Measurements from ENCODE around the gene PPIH. TPM values are rescaled to one million over a fixed set of nuclear protein-coding genes. Genes with fewer than 3 reads are reported as not detected.
"Not testable (repeated sequence)": the region's sequence is repeated elsewhere in the genome, so short reads cannot be mapped to it uniquely, and the experiment has no call there.

The PPIH gene
- 41.7 and 59.0 TPM in 2 replicates for total RNA-seq
- polyA plus RNA-seq, result 43.7 and 54.6 TPM in 2 replicates

DNA sequence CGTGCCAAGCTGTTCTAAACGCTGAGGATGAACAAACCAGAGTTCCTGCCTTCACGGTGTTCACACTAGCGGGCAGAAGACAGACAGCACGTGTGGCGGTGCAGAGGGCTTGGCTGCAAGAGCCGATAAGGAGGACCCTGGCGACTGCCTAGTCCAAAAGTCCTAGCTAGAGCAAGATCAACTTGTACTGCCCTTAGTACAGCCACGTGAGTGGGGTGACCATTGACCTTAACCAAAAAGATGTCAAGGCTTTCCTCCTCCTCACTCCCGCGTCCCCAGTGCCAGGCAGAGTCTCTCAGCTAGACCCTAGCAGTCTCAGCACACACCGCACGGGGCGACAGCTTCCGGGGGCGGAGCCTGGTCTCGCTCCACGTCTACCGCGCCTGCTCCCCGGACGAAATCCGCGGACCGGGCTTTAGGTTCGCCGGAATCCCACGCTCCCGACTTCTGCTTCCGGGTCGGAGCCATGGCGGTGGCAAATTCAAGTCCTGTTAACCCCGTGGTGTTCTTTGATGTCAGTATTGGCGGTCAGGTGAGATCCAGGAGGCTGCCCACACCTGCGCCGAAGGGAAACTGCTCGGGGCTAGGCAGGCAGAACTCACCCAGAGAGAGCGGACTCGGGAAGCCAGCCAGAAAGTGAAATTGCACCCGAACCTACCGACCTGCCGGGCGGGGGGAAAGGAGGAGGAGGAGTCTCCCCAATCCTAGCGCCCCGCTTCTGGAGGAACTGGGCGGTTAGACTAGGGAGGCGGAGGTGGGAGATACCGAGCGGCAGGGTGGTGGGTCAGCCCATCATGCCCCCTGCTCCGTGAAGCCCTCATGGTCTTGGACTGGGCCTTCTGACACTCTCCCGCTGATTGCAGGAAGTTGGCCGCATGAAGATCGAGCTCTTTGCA lies at the start of gene PPIH:
TSS of gene PPIH (plus strand) at position 443 of the 896 bp plus-strand sequence. CDS start at position 467, 24 bp downstream.
- DNase-seq (ENCODE audit: low read depth in 1 of 2, low spot score in 1 of 2), result peak; percentile 93 to 97
- H3K27ac ChIP-seq, result peak within 1 kb of the TSS; percentile 83
- peaks cover 11% of the 10 kb centered on the region for H3K27me3 ChIP-seq
- peak within 1 kb of the TSS; percentile 70 for H3K4me3 ChIP-seq
- peaks cover 7% of the 10 kb centered on the region for H3K4me1 ChIP-seq (ENCODE audit: low read depth)
- TF ChIP-seq, protein P1, sequence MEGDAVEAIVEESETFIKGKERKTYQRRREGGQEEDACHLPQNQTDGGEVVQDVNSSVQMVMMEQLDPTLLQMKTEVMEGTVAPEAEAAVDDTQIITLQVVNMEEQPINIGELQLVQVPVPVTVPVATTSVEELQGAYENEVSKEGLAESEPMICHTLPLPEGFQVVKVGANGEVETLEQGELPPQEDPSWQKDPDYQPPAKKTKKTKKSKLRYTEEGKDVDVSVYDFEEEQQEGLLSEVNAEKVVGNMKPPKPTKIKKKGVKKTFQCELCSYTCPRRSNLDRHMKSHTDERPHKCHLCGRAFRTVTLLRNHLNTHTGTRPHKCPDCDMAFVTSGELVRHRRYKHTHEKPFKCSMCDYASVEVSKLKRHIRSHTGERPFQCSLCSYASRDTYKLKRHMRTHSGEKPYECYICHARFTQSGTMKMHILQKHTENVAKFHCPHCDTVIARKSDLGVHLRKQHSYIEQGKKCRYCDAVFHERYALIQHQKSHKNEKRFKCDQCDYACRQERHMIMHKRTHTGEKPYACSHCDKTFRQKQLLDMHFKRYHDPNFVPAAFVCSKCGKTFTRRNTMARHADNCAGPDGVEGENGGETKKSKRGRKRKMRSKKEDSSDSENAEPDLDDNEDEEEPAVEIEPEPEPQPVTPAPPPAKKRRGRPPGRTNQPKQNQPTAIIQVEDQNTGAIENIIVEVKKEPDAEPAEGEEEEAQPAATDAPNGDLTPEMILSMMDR (IDR thresholded peaks at IDR 0.05; ENCODE audit: low read depth, low read length), result no peak
- H3K36me3 ChIP-seq, result peaks cover 3% of the 10 kb centered on the region
- H3K9me3 ChIP-seq (ENCODE audit: low read depth), result no peaks in the 10 kb centered on the region

- H3K27ac ChIP-seq, result no peak overlapping the region
- TF ChIP-seq, protein P1 (IDR thresholded peaks at IDR 0.05; ENCODE audit: low read depth, low read length), result no peak
- DNase-seq (ENCODE audit: low read depth in 1 of 2, low spot score in 1 of 2), result no peak
- H3K27me3 ChIP-seq, result no peaks in the 10 kb centered on the region
- no peak overlapping the region for H3K4me3 ChIP-seq
- no peaks in the 10 kb centered on the region for H3K4me1 ChIP-seq (ENCODE audit: low read depth)
- H3K36me3 ChIP-seq, result no peaks in the 10 kb centered on the region
- no peaks in the 10 kb centered on the region for H3K9me3 ChIP-seq (ENCODE audit: low read depth)
These were observed 44.5 kb upstream of the PPIH start for GRCh38 chr1:42613803-42614131.

- no peak overlapping the region for H3K27ac ChIP-seq
- H3K4me1 ChIP-seq (ENCODE audit: low read depth), result no peaks in the 10 kb centered on the region
- no peak overlapping the region for H3K4me3 ChIP-seq
- no peaks in the 10 kb centered on the region for H3K36me3 ChIP-seq
- peaks cover 5% of the 10 kb centered on the region for H3K27me3 ChIP-seq
- TF ChIP-seq, protein P1 (IDR thresholded peaks at IDR 0.05; ENCODE audit: low read depth, low read length), result no peak
- no peaks in the 10 kb centered on the region for H3K9me3 ChIP-seq (ENCODE audit: low read depth)
- DNase-seq (ENCODE audit: low read depth in 1 of 2, low spot score in 1 of 2), result no peak
These were observed 39.4 kb upstream of the PPIH start for GRCh38 chr1:42618866-42619265.

- no peak overlapping the region for H3K27ac ChIP-seq
- DNase-seq (ENCODE audit: low read depth in 1 of 2, low spot score in 1 of 2), result no peak
- H3K9me3 ChIP-seq (ENCODE audit: low read depth), result no peaks in the 10 kb centered on the region
- H3K4me1 ChIP-seq (ENCODE audit: low read depth), result no peaks in the 10 kb centered on the region
- TF ChIP-seq, protein P1 (IDR thresholded peaks at IDR 0.05; ENCODE audit: low read depth, low read length), result no peak
- H3K4me3 ChIP-seq, result no peak overlapping the region
- H3K27me3 ChIP-seq, result peaks cover 5% of the 10 kb centered on the region
- H3K36me3 ChIP-seq, result no peaks in the 10 kb centered on the region
These were observed 37.9 kb upstream of the PPIH start for GRCh38 chr1:42620307-42620706.

GRCh38 chr1:42621180-42621579 lies 37.0 kb upstream of the PPIH start:
- not testable (repeated sequence) for H3K27ac ChIP-seq; DNase-seq (ENCODE audit: low read depth in 1 of 2, low spot score in 1 of 2); H3K9me3 ChIP-seq (ENCODE audit: low read depth); H3K4me3 ChIP-seq; H3K36me3 ChIP-seq; H3K4me1 ChIP-seq (ENCODE audit: low read depth); H3K27me3 ChIP-seq

- not testable (repeated sequence) for H3K27ac ChIP-seq; DNase-seq (ENCODE audit: low read depth in 1 of 2, low spot score in 1 of 2); H3K4me3 ChIP-seq; H3K36me3 ChIP-seq; H3K9me3 ChIP-seq (ENCODE audit: low read depth); H3K4me1 ChIP-seq (ENCODE audit: low read depth); H3K27me3 ChIP-seq
These were observed 31.0 kb upstream of the PPIH start for GRCh38 chr1:42627205-42627604.

Measured in cardiac muscle cell (in vitro differentiated cells and primary cell).